DMS 273 treated with DMSO at 0.1 percent for 48 hours (cell line): ENCODE results near the gene LCN15.
"Not testable (repeated sequence)": the region's sequence is repeated elsewhere in the genome, so short reads cannot be mapped to it uniquely, and the experiment has no call there.

Experiments
- DNase-seq: peaks from one replicate; lab custom pipeline; 2025; lab: John Stamatoyannopoulos, UW

The LCN15 gene

GRCh38 chr9:136775191-136775590 lies 10.9 kb upstream of the LCN15 start:
- no peak for DNase-seq

- DNase-seq = no peak
Observed at GRCh38 chr9:136774416-136775045, 10.2 kb upstream of the LCN15 start.

GRCh38 chr9:136773386-136774044 lies 9.2 kb upstream of the LCN15 start:
- DNase-seq = no peak

GRCh38 chr9:136771907-136772415 lies 7.6 kb upstream of the LCN15 start:
- no peak for DNase-seq

GRCh38 chr9:136769710-136770191 lies 5.4 kb upstream of the LCN15 start:
- no peak for DNase-seq

GRCh38 chr9:136766410-136767120 lies 2.2 kb upstream of the LCN15 start:
- DNase-seq = not testable (repeated sequence)

- DNase-seq = not testable (repeated sequence)
Observed at GRCh38 chr9:136765745-136766409, 1.6 kb upstream of the LCN15 start.

GRCh38 chr9:136765041-136765440 lies 723 bp upstream of the LCN15 start:
- DNase-seq = no peak

GRCh38 chr9:136763649-136764035 lies 676 bp downstream of the LCN15 start:
- DNase-seq = no peak

GRCh38 chr9:136762915-136763648 lies 1.2 kb downstream of the LCN15 start:
- no peak for DNase-seq

- DNase-seq = no peak
Observed at GRCh38 chr9:136762221-136762691, 2.1 kb downstream of the LCN15 start.

- DNase-seq = no peak
Observed at GRCh38 chr9:136761545-136761981, 2.8 kb downstream of the LCN15 start.

GRCh38 chr9:136760834-136761544 lies 3.3 kb downstream of the LCN15 start:
- peak; percentile 22 for DNase-seq

- DNase-seq = no peak
Observed at GRCh38 chr9:136760424-136760823, 3.9 kb downstream of the LCN15 start.

- no peak for DNase-seq
Observed at GRCh38 chr9:136759436-136760325, 4.6 kb downstream of the LCN15 start.

GRCh38 chr9:136759001-136759400 lies 5.3 kb downstream of the LCN15 start:
- no peak for DNase-seq

- no peak for DNase-seq
Observed at GRCh38 chr9:136757751-136758140, 6.6 kb downstream of the LCN15 start.

GRCh38 chr9:136757328-136757727 lies 7.0 kb downstream of the LCN15 start:
- no peak for DNase-seq

GRCh38 chr9:136756836-136757235 lies 7.5 kb downstream of the LCN15 start:
- no peak for DNase-seq

GRCh38 chr9:136756134-136756438 lies 8.2 kb downstream of the LCN15 start:
- no peak for DNase-seq
